GM23338 (cell line): ENCODE data around the gene GOLGA1. TPM values are rescaled to one million over a fixed set of nuclear protein-coding genes. Genes with fewer than 3 reads are reported as not detected.

ENCODE experiments used
- ATAC-seq: fragments of 200-7000 bp; cut with Tn5 transposase; 3 replicates; pipeline ENCODE4 v1.9.1; 2020
- DNase-seq: peaks from one replicate; pipeline ENCODE4 v3.0.0-alpha.2; 2015; ENCODE audit warnings: low spot score
- H2AFZ ChIP-seq: fragments of 200-600 bp; sonication (generic); 2 replicates; pipeline ENCODE4 v1.8.0; 2016; ENCODE audit warnings: antibody characterized with exemption, mild to moderate bottlenecking, moderate library complexity
- H3F3A ChIP-seq: fragments of 200-600 bp; sonication (generic); replicated peaks from 2 replicates; pipeline ENCODE4 v1.8.0; 2017; ENCODE audit warnings: antibody characterized with exemption, mixed run types, low read depth
- H3K27ac ChIP-seq: fragments of 200-600 bp; sonication (generic); 2 replicates; pipeline ENCODE4 v1.6.1; 2016; ENCODE audit warnings: low read depth
- H3K27me3 ChIP-seq: fragments of 200-600 bp; sonication (generic); 2 replicates; pipeline ENCODE4 v1.8.0; 2016; ENCODE audit warnings: mild to moderate bottlenecking, mixed run types, moderate library complexity; ENCODE audit not compliant: insufficient read depth
- H3K36me3 ChIP-seq: fragments of 200-600 bp; sonication (generic); 2 replicates; pipeline ENCODE4 v1.8.0; 2016; ENCODE audit warnings: mild to moderate bottlenecking; ENCODE audit not compliant: insufficient read depth
- H3K4me1 ChIP-seq: fragments of 200-600 bp; sonication (generic); 2 replicates; pipeline ENCODE4 v1.8.0; 2016; ENCODE audit warnings: mild to moderate bottlenecking, moderate library complexity; ENCODE audit not compliant: insufficient read depth
- H3K4me2 ChIP-seq: fragments of 200-600 bp; sonication (generic); 2 replicates; pipeline ENCODE4 v1.7.1; 2017; ENCODE audit warnings: mixed run types
- H3K4me3 ChIP-seq: fragments of 200-600 bp; sonication (generic); 2 replicates; pipeline ENCODE4 v1.6.1; 2016; ENCODE audit warnings: mixed run types
- H3K79me2 ChIP-seq: fragments of 200-600 bp; sonication (generic); replicated peaks from 2 replicates; pipeline ENCODE4 v1.8.0; 2017; ENCODE audit warnings: mild to moderate bottlenecking; ENCODE audit not compliant: insufficient read depth
- H3K9me2 ChIP-seq: fragments of 200-600 bp; sonication (generic); 2 replicates; pipeline ENCODE4 v1.8.0; 2017; ENCODE audit not compliant: insufficient read depth
- H4K20me1 ChIP-seq: fragments of 200-600 bp; sonication (generic); replicated peaks from 2 replicates; pipeline ENCODE4 v1.8.0; 2017; ENCODE audit warnings: mild to moderate bottlenecking; ENCODE audit not compliant: insufficient read depth
- H3K27ac Mint-ChIP-seq: 2 replicates; pipeline ENCODE4 v1.8.0; 2020; ENCODE audit warnings: inconsistent platforms, mild to moderate bottlenecking, moderate library complexity, mixed read lengths
- H3K27me3 Mint-ChIP-seq: 3 replicates; pipeline ENCODE4 v1.8.0; 2022; ENCODE audit warnings: low read depth, mild to moderate bottlenecking, moderate library complexity, mixed read lengths, inconsistent platforms; ENCODE audit not compliant: insufficient read depth, poor library complexity
- H3K36me3 Mint-ChIP-seq: 3 replicates; pipeline ENCODE4 v1.8.0; 2021; ENCODE audit warnings: low read depth, mild to moderate bottlenecking, inconsistent platforms, moderate library complexity, mixed read lengths
- H3K4me1 Mint-ChIP-seq: 3 replicates; pipeline ENCODE4 v1.8.0; 2020; ENCODE audit warnings: mild to moderate bottlenecking, inconsistent platforms, mixed read lengths
- H3K4me3 Mint-ChIP-seq: 3 replicates; pipeline ENCODE4 v1.8.0; 2021; ENCODE audit warnings: moderate library complexity, mild to moderate bottlenecking, inconsistent platforms, mixed read lengths
- H3K9me3 Mint-ChIP-seq: 3 replicates; pipeline ENCODE4 v1.8.0; 2020; ENCODE audit warnings: moderate library complexity, mild to moderate bottlenecking, inconsistent platforms, mixed read lengths
- CREB1 ChIP-seq: fragments of 250-450 bp; sonication (Bioruptor Pico); IDR thresholded peaks from 2 replicates; pipeline ENCODE4 v1.5.0; 2020; ENCODE audit warnings: low read depth, mild to moderate bottlenecking, moderate library complexity
- JUNB ChIP-seq: IDR thresholded peaks from one replicate; pipeline ENCODE4 v1.6.1; 2016; ENCODE audit warnings: antibody characterized with exemption; ENCODE audit not compliant: unreplicated experiment
- NANOG ChIP-seq: IDR thresholded peaks from 2 replicates; pipeline ENCODE4 v1.6.1; 2016; ENCODE audit warnings: antibody characterized with exemption, borderline replicate concordance
- ZNF114 ChIP-seq: fragments of 250-450 bp; sonication (Bioruptor Pico); IDR thresholded peaks from 2 replicates; pipeline ENCODE4 v1.5.0; 2020; ENCODE audit warnings: mild to moderate bottlenecking, moderate library complexity
- ZNF331 ChIP-seq: fragments of 250-450 bp; sonication (Bioruptor Pico); IDR thresholded peaks from 2 replicates; pipeline ENCODE4 v1.5.0; 2020; ENCODE audit warnings: low read depth, mild to moderate bottlenecking, moderate library complexity
- polyA plus RNA-seq: library from polyadenylated mRNA; unstranded; fragments of >200 nt; fragmentation: Nextera tagmentation; extraction: Ambion mirVana; gene quantifications from 2 replicates; pipeline ENCODE4 v1.2.1, GENCODE V29; 2016
- total RNA-seq: library from RNA; depleted of rRNA; stranded (reverse); fragments of >200 nt; shearing (Covaris generic); gene quantifications from 2 replicates; pipeline ENCODE4 v1.2.3, GENCODE V29; 2014
- TF ChIP-seq, protein P1 (sequence below): IDR thresholded peaks from 2 replicates; pipeline ENCODE4 v1.6.1; 2016; ENCODE audit warnings: antibody characterized with exemption
- TF ChIP-seq, protein P2 (sequence below), 2 experiments: fragments of 200-600 bp in 1 of 2; sonication (generic) in 1 of 2; conservative IDR thresholded peaks; 2 replicates each; pipeline versions ENCODE4 v1.5.1 to v1.6.1; 2016 to 2017; ENCODE audit warnings: antibody characterized with exemption in 2 of 2, low read depth in 2 of 2, mild to moderate bottlenecking in 2 of 2, moderate library complexity in 1 of 2
- TF ChIP-seq, protein P3 (sequence below): fragments of 250-450 bp; sonication (Bioruptor Pico); IDR thresholded peaks from 2 replicates; pipeline ENCODE4 v1.5.0; 2020; ENCODE audit warnings: mild to moderate bottlenecking, moderate library complexity

GOLGA1 gene
- total and polyA plus RNA-seq, 2 experiments from 2014 or later, result 6.1 to 8.0 TPM

DNA sequence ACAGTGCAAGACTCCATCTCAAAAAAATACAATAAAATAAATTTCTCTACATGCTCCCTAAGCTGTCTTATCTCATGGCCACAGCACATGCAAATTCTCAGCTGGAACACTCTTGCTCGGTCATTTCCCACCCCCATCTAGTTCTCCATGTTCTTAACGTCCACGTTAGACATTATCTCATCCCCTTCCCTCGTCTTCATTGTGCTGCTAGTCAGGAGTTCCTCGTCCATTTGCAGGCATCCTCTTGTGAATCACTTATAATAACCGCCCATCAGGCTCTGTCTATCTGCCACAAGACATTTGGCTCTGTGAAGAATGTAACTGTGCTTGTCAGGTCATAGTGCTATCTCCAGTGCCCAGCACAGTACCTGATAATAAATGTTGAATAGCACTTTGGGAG is 32.9 kb upstream of the GOLGA1 start:
- peaks cover 9% of the 10 kb centered on the region; the same call in 2 of the 3 replicates for H3K4me1 Mint-ChIP-seq
- Histone ChIP-seq H3K27ac (no peak overlapping the region), H3K9me2 (no peaks in the 10 kb centered on the region), H3K36me3 (no peaks in the 10 kb centered on the region), H2AFZ (no peak overlapping the region), H3K4me1 (no peaks in the 10 kb centered on the region), H3K27me3 (no peaks in the 10 kb centered on the region), H3K4me2 (no peak overlapping the region), H3K4me3 (no peak overlapping the region), H3F3A (no peaks in the 10 kb centered on the region), H4K20me1 (no peaks in the 10 kb centered on the region), H3K79me2 (no peaks in the 10 kb centered on the region)
- DNase-seq (no peak), ATAC-seq (no peak)
- no peak overlapping the region; the same call in 1 of the 2 replicates for H3K27ac Mint-ChIP-seq
- TF ChIP-seq CREB1 (no peak), ZNF331 (CRISPR knock-in tag) (no peak), ZNF114 (CRISPR knock-in tag) (no peak)
- TF ChIP-seq, protein P1, sequence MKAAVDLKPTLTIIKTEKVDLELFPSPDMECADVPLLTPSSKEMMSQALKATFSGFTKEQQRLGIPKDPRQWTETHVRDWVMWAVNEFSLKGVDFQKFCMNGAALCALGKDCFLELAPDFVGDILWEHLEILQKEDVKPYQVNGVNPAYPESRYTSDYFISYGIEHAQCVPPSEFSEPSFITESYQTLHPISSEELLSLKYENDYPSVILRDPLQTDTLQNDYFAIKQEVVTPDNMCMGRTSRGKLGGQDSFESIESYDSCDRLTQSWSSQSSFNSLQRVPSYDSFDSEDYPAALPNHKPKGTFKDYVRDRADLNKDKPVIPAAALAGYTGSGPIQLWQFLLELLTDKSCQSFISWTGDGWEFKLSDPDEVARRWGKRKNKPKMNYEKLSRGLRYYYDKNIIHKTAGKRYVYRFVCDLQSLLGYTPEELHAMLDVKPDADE, result no peak
- TF ChIP-seq, protein P2, sequence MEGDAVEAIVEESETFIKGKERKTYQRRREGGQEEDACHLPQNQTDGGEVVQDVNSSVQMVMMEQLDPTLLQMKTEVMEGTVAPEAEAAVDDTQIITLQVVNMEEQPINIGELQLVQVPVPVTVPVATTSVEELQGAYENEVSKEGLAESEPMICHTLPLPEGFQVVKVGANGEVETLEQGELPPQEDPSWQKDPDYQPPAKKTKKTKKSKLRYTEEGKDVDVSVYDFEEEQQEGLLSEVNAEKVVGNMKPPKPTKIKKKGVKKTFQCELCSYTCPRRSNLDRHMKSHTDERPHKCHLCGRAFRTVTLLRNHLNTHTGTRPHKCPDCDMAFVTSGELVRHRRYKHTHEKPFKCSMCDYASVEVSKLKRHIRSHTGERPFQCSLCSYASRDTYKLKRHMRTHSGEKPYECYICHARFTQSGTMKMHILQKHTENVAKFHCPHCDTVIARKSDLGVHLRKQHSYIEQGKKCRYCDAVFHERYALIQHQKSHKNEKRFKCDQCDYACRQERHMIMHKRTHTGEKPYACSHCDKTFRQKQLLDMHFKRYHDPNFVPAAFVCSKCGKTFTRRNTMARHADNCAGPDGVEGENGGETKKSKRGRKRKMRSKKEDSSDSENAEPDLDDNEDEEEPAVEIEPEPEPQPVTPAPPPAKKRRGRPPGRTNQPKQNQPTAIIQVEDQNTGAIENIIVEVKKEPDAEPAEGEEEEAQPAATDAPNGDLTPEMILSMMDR (conservative IDR thresholded peaks at IDR 0.05; ENCODE audit: low read depth in 2 of 2), result no peak
- no peak overlapping the region for H3K4me3 Mint-ChIP-seq
- H3K27me3 Mint-ChIP-seq, result peaks cover under 1% of the 10 kb centered on the region
- no peaks in the 10 kb centered on the region for H3K9me3 Mint-ChIP-seq
- peaks cover 18% of the 10 kb centered on the region for H3K36me3 Mint-ChIP-seq

GRCh38 chr9:124972241-124972770 is 31.4 kb upstream of the GOLGA1 start:
- no peak overlapping the region for H3K4me2 ChIP-seq
- H3K27ac ChIP-seq, result no peak overlapping the region
- H3K4me3 Mint-ChIP-seq, result no peak overlapping the region
- H3K79me2 ChIP-seq, result no peaks in the 10 kb centered on the region
- no peaks in the 10 kb centered on the region for H3K9me2 ChIP-seq
- DNase-seq (no peak), ATAC-seq (no peak)
- H3K4me1 ChIP-seq, result no peaks in the 10 kb centered on the region
- H3K36me3 ChIP-seq, result no peaks in the 10 kb centered on the region
- no peaks in the 10 kb centered on the region for H3F3A ChIP-seq
- no peaks in the 10 kb centered on the region for H4K20me1 ChIP-seq
- peaks cover 9% of the 10 kb centered on the region; the same call in 2 of the 3 replicates for H3K4me1 Mint-ChIP-seq
- H2AFZ ChIP-seq, result no peak overlapping the region
- H3K27me3 Mint-ChIP-seq, result peaks cover 1% of the 10 kb centered on the region
- H3K9me3 Mint-ChIP-seq, result no peaks in the 10 kb centered on the region
- H3K4me3 ChIP-seq, result no peak overlapping the region
- H3K36me3 Mint-ChIP-seq, result peaks cover 25% of the 10 kb centered on the region
- H3K27me3 ChIP-seq, result no peaks in the 10 kb centered on the region
- no peak overlapping the region for H3K27ac Mint-ChIP-seq
- TF ChIP-seq, protein P1, result no peak
- TF ChIP-seq ZNF331 (CRISPR knock-in tag), result no peak
- no peak for TF ChIP-seq NANOG
- TF ChIP-seq, protein P3, sequence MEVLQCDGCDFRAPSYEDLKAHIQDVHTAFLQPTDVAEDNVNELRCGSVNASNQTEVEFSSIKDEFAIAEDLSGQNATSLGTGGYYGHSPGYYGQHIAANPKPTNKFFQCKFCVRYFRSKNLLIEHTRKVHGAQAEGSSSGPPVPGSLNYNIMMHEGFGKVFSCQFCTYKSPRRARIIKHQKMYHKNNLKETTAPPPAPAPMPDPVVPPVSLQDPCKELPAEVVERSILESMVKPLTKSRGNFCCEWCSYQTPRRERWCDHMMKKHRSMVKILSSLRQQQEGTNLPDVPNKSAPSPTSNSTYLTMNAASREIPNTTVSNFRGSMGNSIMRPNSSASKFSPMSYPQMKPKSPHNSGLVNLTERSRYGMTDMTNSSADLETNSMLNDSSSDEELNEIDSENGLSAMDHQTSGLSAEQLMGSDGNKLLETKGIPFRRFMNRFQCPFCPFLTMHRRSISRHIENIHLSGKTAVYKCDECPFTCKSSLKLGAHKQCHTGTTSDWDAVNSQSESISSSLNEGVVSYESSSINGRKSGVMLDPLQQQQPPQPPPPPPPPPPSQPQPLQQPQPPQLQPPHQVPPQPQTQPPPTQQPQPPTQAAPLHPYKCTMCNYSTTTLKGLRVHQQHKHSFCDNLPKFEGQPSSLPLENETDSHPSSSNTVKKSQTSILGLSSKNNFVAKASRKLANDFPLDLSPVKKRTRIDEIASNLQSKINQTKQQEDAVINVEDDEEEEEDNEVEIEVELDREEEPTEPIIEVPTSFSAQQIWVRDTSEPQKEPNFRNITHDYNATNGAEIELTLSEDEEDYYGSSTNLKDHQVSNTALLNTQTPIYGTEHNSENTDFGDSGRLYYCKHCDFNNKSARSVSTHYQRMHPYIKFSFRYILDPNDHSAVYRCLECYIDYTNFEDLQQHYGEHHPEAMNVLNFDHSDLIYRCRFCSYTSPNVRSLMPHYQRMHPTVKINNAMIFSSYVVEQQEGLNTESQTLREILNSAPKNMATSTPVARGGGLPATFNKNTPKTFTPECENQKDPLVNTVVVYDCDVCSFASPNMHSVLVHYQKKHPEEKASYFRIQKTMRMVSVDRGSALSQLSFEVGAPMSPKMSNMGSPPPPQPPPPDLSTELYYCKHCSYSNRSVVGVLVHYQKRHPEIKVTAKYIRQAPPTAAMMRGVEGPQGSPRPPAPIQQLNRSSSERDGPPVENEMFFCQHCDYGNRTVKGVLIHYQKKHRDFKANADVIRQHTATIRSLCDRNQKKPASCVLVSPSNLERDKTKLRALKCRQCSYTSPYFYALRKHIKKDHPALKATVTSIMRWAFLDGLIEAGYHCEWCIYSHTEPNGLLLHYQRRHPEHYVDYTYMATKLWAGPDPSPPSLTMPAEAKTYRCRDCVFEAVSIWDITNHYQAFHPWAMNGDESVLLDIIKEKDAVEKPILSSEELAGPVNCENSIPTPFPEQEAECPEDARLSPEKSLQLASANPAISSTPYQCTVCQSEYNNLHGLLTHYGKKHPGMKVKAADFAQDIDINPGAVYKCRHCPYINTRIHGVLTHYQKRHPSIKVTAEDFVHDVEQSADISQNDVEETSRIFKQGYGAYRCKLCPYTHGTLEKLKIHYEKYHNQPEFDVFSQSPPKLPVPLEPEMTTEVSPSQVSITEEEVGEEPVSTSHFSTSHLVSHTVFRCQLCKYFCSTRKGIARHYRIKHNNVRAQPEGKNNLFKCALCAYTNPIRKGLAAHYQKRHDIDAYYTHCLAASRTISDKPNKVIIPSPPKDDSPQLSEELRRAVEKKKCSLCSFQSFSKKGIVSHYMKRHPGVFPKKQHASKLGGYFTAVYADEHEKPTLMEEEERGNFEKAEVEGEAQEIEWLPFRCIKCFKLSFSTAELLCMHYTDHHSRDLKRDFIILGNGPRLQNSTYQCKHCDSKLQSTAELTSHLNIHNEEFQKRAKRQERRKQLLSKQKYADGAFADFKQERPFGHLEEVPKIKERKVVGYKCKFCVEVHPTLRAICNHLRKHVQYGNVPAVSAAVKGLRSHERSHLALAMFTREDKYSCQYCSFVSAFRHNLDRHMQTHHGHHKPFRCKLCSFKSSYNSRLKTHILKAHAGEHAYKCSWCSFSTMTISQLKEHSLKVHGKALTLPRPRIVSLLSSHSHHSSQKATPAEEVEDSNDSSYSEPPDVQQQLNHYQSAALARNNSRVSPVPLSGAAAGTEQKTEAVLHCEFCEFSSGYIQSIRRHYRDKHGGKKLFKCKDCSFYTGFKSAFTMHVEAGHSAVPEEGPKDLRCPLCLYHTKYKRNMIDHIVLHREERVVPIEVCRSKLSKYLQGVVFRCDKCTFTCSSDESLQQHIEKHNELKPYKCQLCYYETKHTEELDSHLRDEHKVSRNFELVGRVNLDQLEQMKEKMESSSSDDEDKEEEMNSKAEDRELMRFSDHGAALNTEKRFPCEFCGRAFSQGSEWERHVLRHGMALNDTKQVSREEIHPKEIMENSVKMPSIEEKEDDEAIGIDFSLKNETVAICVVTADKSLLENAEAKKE (CRISPR knock-in tag), result no peak
- TF ChIP-seq, protein P2 (conservative IDR thresholded peaks at IDR 0.05; ENCODE audit: low read depth in 2 of 2), result no peak
- TF ChIP-seq JUNB, result no peak
